Midbrain (tissue), 1 donor: ENCODE results near the gene DOK4.
"Not testable (repeated sequence)": the region's sequence is repeated elsewhere in the genome, so short reads cannot be mapped to it uniquely, and the experiment has no call there.

ENCODE experiments used
- DNase-seq: peaks from one replicate; lab custom pipeline; 2025; lab: John Stamatoyannopoulos, UW

Gene DOK4

GRCh38 chr16:57502048-57502775 is 15.9 kb upstream of the DOK4 start:
- no peak for DNase-seq

- DNase-seq = no peak
These were observed 15.2 kb upstream of the DOK4 start for GRCh38 chr16:57501492-57501891.

DNA sequence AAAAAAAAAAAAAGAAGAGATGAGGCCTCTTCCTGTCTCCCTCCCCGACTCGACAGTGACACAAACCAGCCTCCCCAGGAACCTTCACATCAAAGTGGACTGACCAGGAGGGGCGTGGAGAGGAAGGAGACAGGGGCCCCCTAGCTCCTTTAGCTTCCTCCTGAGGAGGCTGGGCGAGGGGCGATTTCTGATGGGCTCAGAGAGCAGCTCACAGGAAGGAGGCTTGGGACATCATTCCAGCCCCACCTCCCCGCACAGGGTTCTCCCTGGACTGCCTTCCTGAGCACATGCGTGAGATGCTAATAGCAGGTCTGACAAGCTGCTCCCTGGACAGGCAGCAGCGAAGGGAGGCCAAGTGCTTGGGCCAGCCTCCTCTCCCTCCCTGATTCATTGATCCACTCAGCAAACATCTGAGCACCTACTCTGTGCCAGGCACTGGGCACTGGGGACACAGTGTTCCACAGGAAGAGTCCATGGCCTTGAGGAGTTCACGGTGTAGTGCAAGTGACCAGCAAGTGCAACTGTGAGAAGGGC is 14.4 kb upstream of the DOK4 start:
- DNase-seq = no peak

- DNase-seq = not testable (repeated sequence)
These were observed 13.6 kb upstream of the DOK4 start for GRCh38 chr16:57499941-57500340.

- DNase-seq = no peak
These were observed 11.7 kb upstream of the DOK4 start for GRCh38 chr16:57498031-57498430.

GRCh38 chr16:57497121-57497520 is 10.8 kb upstream of the DOK4 start:
- no peak for DNase-seq

DNA sequence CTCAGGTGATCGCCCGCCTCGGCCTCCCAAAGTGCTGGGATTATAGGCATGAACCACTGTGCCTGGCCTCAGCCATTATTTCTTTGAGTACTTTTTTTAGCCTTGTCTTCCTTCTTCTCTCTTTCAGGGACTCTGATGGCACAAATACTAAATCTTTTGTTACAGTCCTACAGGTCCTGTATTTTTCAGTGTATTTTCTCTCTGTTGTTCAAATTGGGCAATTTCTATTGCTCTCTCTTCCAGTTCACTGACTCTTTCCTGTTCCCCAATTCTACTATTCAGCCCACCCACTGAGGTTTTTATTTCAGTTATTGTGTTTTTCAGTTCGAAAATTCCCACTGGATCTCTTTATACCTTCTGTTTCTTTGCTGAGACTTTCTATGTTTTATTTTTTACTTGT is 7.5 kb upstream of the DOK4 start:
- no peak for DNase-seq

DNA sequence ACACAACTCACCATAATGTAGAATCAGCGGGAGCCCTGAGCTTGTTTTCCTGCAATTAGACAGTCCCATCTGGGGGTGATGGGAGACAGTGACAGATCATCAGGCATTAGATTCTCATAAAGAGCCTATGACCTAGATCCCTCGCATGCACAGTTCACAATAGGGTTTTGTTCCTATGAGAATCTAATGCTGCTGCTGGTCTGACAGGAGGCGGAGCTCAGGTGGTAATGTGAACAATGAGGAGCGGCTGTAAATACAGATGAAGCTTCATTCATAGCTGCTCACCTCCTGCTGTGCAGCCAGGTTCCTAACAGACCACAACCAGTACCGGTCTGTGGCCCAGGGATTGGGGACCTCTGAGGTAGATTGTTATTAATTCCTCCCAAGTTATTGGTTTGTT is 2.9 kb upstream of the DOK4 start:
- no peak for DNase-seq

- no peak for DNase-seq
These were observed 853 bp upstream of the DOK4 start for GRCh38 chr16:57486858-57487834.

GRCh38 chr16:57485091-57485915 is 990 bp downstream of the DOK4 start:
- no peak for DNase-seq

- DNase-seq = no peak
These were observed 1.7 kb downstream of the DOK4 start for GRCh38 chr16:57484515-57485005.

GRCh38 chr16:57483725-57484514 is 2.4 kb downstream of the DOK4 start:
- DNase-seq = no peak

- DNase-seq = no peak
These were observed 3.3 kb downstream of the DOK4 start for GRCh38 chr16:57482845-57483545.

GRCh38 chr16:57481421-57481820 is 4.9 kb downstream of the DOK4 start:
- DNase-seq = no peak

DNA sequence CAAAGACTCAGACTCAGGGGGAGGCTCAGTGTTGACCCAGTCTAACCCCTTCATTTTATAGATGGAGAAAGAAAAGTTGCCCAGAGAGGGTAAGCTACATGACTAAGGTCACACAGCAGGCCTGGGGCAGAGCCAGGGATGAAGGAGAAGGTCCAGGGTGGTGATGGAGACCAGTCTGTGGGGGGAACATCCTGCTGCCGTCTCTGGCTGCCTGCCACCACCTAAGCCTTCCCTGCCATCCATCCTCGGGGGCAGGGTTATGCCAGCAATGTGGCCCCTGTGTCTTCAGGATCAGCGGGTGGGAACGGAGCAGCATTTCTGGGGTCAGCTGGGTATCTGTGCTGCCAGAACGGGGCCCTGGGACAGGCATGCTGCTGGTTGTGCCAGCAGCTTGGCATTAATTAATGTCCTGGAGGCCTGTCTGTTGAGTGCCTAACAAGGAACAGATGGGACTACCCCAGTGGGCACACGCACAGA is 5.5 kb downstream of the DOK4 start:
- DNase-seq = no peak

- no peak for DNase-seq
These were observed 6.1 kb downstream of the DOK4 start for GRCh38 chr16:57479976-57480753.

DNA sequence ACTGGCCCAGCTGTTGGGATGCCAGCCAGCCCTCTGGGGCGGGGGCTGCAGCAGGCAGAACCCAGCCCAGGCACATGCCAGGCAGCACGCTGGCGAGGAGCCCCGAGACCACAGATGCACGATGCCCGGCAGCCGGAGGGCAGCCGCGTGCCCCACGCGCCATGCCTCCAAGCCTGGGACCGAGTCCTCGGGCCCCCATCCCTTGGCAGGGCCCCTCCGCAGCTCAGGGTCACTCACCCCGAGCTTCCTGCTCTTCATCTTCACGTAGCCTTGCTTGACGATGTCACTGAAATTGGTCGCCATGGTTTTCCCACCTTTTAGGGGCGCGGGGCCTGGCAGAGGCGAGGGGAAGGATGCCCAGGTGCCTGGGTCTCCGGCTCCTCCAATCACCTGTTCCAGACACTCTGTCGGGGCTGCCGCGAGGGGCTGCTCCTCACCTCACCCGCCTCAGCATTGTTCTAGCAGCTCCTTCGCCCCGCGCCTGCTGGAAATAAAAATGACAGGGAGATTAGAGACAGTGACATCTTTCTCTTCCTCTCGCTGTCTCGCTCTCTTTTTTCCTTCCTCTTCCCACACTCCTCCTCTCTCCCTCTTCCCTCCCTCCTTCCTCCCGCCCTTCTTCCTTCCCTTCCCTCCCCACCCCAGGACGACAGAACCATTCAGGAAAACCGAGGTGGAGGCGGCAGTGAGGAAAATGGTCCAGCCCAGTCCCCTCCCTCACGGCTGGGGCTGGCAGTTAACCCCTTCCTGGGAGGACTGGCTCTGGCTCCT is 6.9 kb downstream of the DOK4 start:
- DNase-seq = peak; percentile 17

DNA sequence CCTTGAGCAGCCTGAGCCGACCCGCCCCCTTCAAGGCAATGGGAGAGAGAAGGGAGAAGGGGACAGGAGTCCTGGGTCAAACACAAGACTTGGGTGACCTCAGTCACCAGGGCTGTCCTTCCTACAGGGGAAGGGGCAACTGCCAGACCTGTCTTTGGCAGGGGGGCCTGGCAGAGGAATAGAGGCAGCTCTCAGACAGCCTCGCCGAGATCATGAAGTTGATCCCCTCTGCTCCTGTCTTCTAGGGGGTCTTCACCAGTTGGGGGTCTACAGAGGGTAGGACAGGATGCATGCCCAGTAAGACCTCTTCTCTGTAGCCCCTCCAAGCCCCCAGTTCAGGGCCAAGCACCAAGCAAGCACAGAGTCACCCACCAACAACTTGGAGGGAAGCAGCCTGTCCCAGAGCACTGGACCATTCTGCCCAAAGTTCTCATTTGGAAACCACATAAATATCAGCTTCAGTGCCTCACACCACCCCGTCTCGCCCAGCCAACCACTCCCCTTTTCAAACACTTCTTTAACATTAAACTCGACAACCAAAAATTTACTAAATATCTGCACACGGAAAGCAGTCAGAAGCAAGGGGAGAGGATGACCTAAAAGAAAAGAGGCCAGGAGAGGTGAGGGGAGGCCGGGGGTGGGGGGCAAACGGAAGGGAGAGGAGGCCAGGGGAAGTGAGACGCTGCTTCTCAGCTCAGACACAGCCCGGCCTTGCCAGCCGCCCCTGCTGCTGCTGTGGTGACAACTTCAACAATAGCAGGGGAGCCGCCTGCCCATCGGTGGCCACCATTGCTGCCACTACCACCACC is 7.7 kb downstream of the DOK4 start:
- DNase-seq = no peak
